HepG2 (cell line): ENCODE measurements around the gene RUNX3. TPM values are rescaled to one million over a fixed set of nuclear protein-coding genes. Genes with fewer than 3 reads are reported as not detected.

ENCODE experiments used
- ATAD3A ChIP-seq: sonication (generic); formaldehyde crosslinking; IDR thresholded peaks from 2 replicates; pipeline ENCODE4 v1.4.0; 2020; ENCODE audit warnings: missing genetic modification reagents
- CHCHD3 ChIP-seq: sonication (generic); formaldehyde crosslinking; IDR thresholded peaks from 2 replicates; pipeline ENCODE4 v1.8.0; 2022; ENCODE audit warnings: mild to moderate bottlenecking, missing genetic modification reagents, moderate library complexity
- DPF2 ChIP-seq: sonication (generic); formaldehyde crosslinking; IDR thresholded peaks from 2 replicates; pipeline ENCODE4 v1.4.0; 2020; ENCODE audit warnings: mild to moderate bottlenecking, low read depth, missing genetic modification reagents, borderline replicate concordance
- ERF ChIP-seq: IDR thresholded peaks from 2 replicates; pipeline ENCODE4 v1.6.1; 2018; ENCODE audit warnings: missing biosample characterization, missing genetic modification reagents
- HNF4A ChIP-seq: sonication (generic); formaldehyde crosslinking; IDR thresholded peaks from 2 replicates; pipeline ENCODE4 v1.4.0; 2020; ENCODE audit warnings: missing genetic modification reagents
- HOXA9 ChIP-seq: sonication (generic); formaldehyde crosslinking; IDR thresholded peaks from 2 replicates; pipeline ENCODE4 v1.8.1; 2022; ENCODE audit warnings: missing genetic modification reagents, mild to moderate bottlenecking, moderate library complexity, borderline replicate concordance
- KAT8 ChIP-seq: IDR thresholded peaks from 2 replicates; pipeline ENCODE4 v1.6.1; 2016; ENCODE audit warnings: missing genetic modification reagents, missing compliant biosample characterization
- NPAS2 ChIP-seq: sonication (generic); formaldehyde crosslinking; IDR thresholded peaks from 2 replicates; pipeline ENCODE4 v1.8.0; 2022; ENCODE audit warnings: mild to moderate bottlenecking, missing genetic modification reagents, borderline replicate concordance
- NR2C2 ChIP-seq: sonication (generic); formaldehyde crosslinking; IDR thresholded peaks from 2 replicates; pipeline ENCODE4 v1.4.0; 2020; ENCODE audit warnings: missing genetic modification reagents, mild to moderate bottlenecking, moderate library complexity, borderline replicate concordance
- POLR2AphosphoS2 ChIP-seq: IDR thresholded peaks from 2 replicates; pipeline ENCODE4 v1.6.1; 2011; ENCODE audit warnings: low read depth, low read length, improper control_type of control experiment
- PRPF4 ChIP-seq: fragments of 200-400 bp; formaldehyde crosslinking; IDR thresholded peaks from 2 replicates; pipeline ENCODE4 v1.6.1; 2016; ENCODE audit warnings: low read length, low read depth; ENCODE audit not compliant: poor library complexity, severe bottlenecking
- RAD21 ChIP-seq: fragments of 450-650 bp; formaldehyde crosslinking; IDR thresholded peaks from 2 replicates; pipeline ENCODE4 v1.5.0; 2020; ENCODE audit warnings: mild to moderate bottlenecking
- REXO4 ChIP-seq: sonication (generic); formaldehyde crosslinking; IDR thresholded peaks from 2 replicates; pipeline ENCODE4 v1.8.0; 2022; ENCODE audit warnings: missing genetic modification reagents, mild to moderate bottlenecking, borderline replicate concordance
- RXRB ChIP-seq: IDR thresholded peaks from 2 replicates; pipeline ENCODE4 v1.6.1; 2016; ENCODE audit warnings: borderline replicate concordance, missing genetic modification reagents, missing compliant biosample characterization
- STAT6 ChIP-seq: sonication (generic); formaldehyde crosslinking; IDR thresholded peaks from 2 replicates; pipeline ENCODE4 v1.4.0; 2020; ENCODE audit warnings: missing genetic modification reagents, mild to moderate bottlenecking, borderline replicate concordance
- THAP11 ChIP-seq: IDR thresholded peaks from 2 replicates; pipeline ENCODE4 v1.6.1; 2016; ENCODE audit warnings: missing biosample characterization, missing genetic modification reagents
- YEATS4 ChIP-seq: sonication (generic); formaldehyde crosslinking; IDR thresholded peaks from 2 replicates; pipeline ENCODE4 v1.4.0; 2020; ENCODE audit warnings: missing genetic modification reagents, borderline replicate concordance
- ZFP36 ChIP-seq: fragments of 150-350 bp; IDR thresholded peaks from 2 replicates; pipeline ENCODE4 v1.6.1; 2018; ENCODE audit warnings: borderline replicate concordance, low read length, low read depth; ENCODE audit not compliant: partially characterized antibody
- ZFX ChIP-seq: sonication (generic); formaldehyde crosslinking; IDR thresholded peaks from 2 replicates; pipeline ENCODE4 v1.4.0; 2020; ENCODE audit warnings: mild to moderate bottlenecking, low read depth, missing genetic modification reagents, moderate library complexity
- ZKSCAN1 ChIP-seq: fragments of 150-350 bp; IDR thresholded peaks from 2 replicates; pipeline ENCODE4 v1.6.1; 2014; ENCODE audit warnings: low read length
- ZMYM3 ChIP-seq: sonication (generic); formaldehyde crosslinking; IDR thresholded peaks from 2 replicates; pipeline ENCODE4 v1.5.1; 2020; ENCODE audit warnings: mild to moderate bottlenecking, missing genetic modification reagents
- ZNF12 ChIP-seq: sonication (generic); formaldehyde crosslinking; IDR thresholded peaks from 2 replicates; pipeline ENCODE4 v1.5.0; 2020; ENCODE audit warnings: missing genetic modification reagents
- ZNF225 ChIP-seq: sonication (generic); formaldehyde crosslinking; IDR thresholded peaks from 2 replicates; pipeline ENCODE4 v1.4.0; 2020; ENCODE audit warnings: mild to moderate bottlenecking, missing genetic modification reagents
- ZNF235 ChIP-seq: sonication (generic); formaldehyde crosslinking; IDR thresholded peaks from 2 replicates; pipeline ENCODE4 v1.8.1; 2023; ENCODE audit warnings: mild to moderate bottlenecking, missing genetic modification reagents, borderline replicate concordance
- ZNF280B ChIP-seq: sonication (generic); formaldehyde crosslinking; IDR thresholded peaks from 2 replicates; pipeline ENCODE4 v1.5.0; 2020; ENCODE audit warnings: missing genetic modification reagents, mild to moderate bottlenecking, borderline replicate concordance
- ZNF34 ChIP-seq: sonication (generic); formaldehyde crosslinking; IDR thresholded peaks from 2 replicates; pipeline ENCODE4 v1.4.0; 2020; ENCODE audit warnings: mild to moderate bottlenecking, missing genetic modification reagents, borderline replicate concordance
- ZNF672 ChIP-seq: sonication (generic); formaldehyde crosslinking; IDR thresholded peaks from 2 replicates; pipeline ENCODE4 v1.8.1; 2022; ENCODE audit warnings: missing genetic modification reagents
- ZSCAN12 ChIP-seq: sonication (generic); formaldehyde crosslinking; IDR thresholded peaks from 2 replicates; pipeline ENCODE4 v1.9.0; 2021; ENCODE audit warnings: mild to moderate bottlenecking, missing genetic modification reagents
- polyA plus RNA-seq, 8 experiments: library from polyadenylated mRNA; depleted of rRNA in 3 of 8; stranded (reverse) in 7 of 8; unstranded in 1 of 8; fragments of >200 nt; fragmentation: Illumina TruSeq in 4 of 8; extraction: Trizol in 4 of 8; gene quantifications; 2 replicates each; pipeline versions ENCODE4 v1.2.1 to v1.2.3, GENCODE V29; 2011 to 2016; ENCODE audit warnings: low read depth in 4 of 8, missing spikeins in 1 of 8, mixed read lengths in 1 of 8; ENCODE audit not compliant: insufficient read depth in 1 of 8
- total RNA-seq, 5 experiments: library from RNA; depleted of rRNA; stranded (reverse); fragments of >200 nt; fragmentation: Illumina TruSeq; extraction: Trizol; gene quantifications; 2 replicates each; pipeline ENCODE4 v1.2.3, GENCODE V29; 2016; ENCODE audit warnings: low read depth in 1 of 5

Gene RUNX3
- total and polyA plus RNA-seq, 2 of the 13 experiments (the other 11 are each of a cell fraction or from before 2014, with no cell fraction given) = 0.04 to 0.22 TPM

GRCh38 chr1:24946861-24947658 lies 17.0 kb upstream of the RUNX3 start (continued):
- peak; percentile 41 for TF ChIP-seq HNF4A
- TF ChIP-seq CHCHD3 (CRISPR knock-in tag) = no peak
- no peak for TF ChIP-seq THAP11 (CRISPR knock-in tag)
- no peak for TF ChIP-seq ZSCAN12
- no peak for TF ChIP-seq ZNF672 (CRISPR knock-in tag)
- TF ChIP-seq POLR2AphosphoS2 = no peak
- no peak for TF ChIP-seq PRPF4
- TF ChIP-seq ZNF280B (CRISPR knock-in tag) = no peak
- TF ChIP-seq ZNF34 (CRISPR knock-in tag) = no peak
- TF ChIP-seq ERF = no peak
- no peak for TF ChIP-seq ATAD3A
- no peak for TF ChIP-seq ZNF12 (CRISPR knock-in tag)
- peak; percentile 98 for TF ChIP-seq ZMYM3 (CRISPR knock-in tag)
- TF ChIP-seq ZFX (CRISPR knock-in tag) = peak; percentile 66; the same call in 1 of the 2 replicates
- no peak for TF ChIP-seq ZKSCAN1
- TF ChIP-seq ZNF235 (CRISPR knock-in tag) = no peak
- no peak for TF ChIP-seq REXO4 (CRISPR knock-in tag)
- 0 out of 2 replicates have a peak, but pooled peaks have one; percentile 20 for TF ChIP-seq NR2C2 (CRISPR knock-in tag)
- peak; percentile 87 for TF ChIP-seq RXRB (CRISPR knock-in tag)
- no peak for TF ChIP-seq NPAS2 (CRISPR knock-in tag)
- TF ChIP-seq ZFP36 = no peak
- no peak for TF ChIP-seq ZNF225 (CRISPR knock-in tag)
- TF ChIP-seq STAT6 (CRISPR knock-in tag) = no peak
- no peak for TF ChIP-seq RAD21
- 0 out of 2 replicates have a peak, but pooled peaks have one; percentile 18 for TF ChIP-seq DPF2 (CRISPR knock-in tag)
- TF ChIP-seq KAT8 (CRISPR knock-in tag) = 0 out of 2 replicates have a peak, but pooled peaks have one; percentile 13
- no peak for TF ChIP-seq HOXA9 (CRISPR knock-in tag)
- TF ChIP-seq YEATS4 (CRISPR knock-in tag) = no peak
